GM20431 (cell line): Measurements from ENCODE around the gene NMT1.

Source experiments
- in situ Hi-C: fragments of 300-500 bp; cut with MseI, MboI; formaldehyde crosslinking; loops from one replicate; pipeline ENCODE4 v1.15.0; 2020; ENCODE audit warnings: low sequenced_read_pairs; ENCODE audit not compliant: unreplicated experiment

NMT1 gene

GRCh38 chr17:45146592-45146889 is 85.4 kb downstream of the NMT1 start:
- in situ Hi-C loops: no loop called here

GRCh38 chr17:45146890-45147580 is 85.9 kb downstream of the NMT1 start:
- in situ Hi-C loops: no loop called here

- in situ Hi-C loops: no loop called here
These were observed 86.6 kb downstream of the NMT1 start for GRCh38 chr17:45147581-45148182.

- in situ Hi-C loops: no loop called here
These were observed 87.3 kb downstream of the NMT1 start, which contains the start of gene HEXIM1 for GRCh38 chr17:45148183-45149036. TSS of gene HEXIM1 (plus strand) at chr17:45148475. CDS start at chr17:45149191, 716 bp downstream.

- in situ Hi-C loops: no loop called here
These were observed 88.0 kb downstream of the NMT1 start for GRCh38 chr17:45149037-45149668.

- in situ Hi-C loops: no loop called here
These were observed 88.8 kb downstream of the NMT1 start for GRCh38 chr17:45149669-45150664.

GRCh38 chr17:45150911-45151809 is 90.0 kb downstream of the NMT1 start:
- in situ Hi-C loops: no loop called here

- in situ Hi-C loops: no loop called here
These were observed 93.9 kb downstream of the NMT1 start for GRCh38 chr17:45155029-45155428.

- in situ Hi-C loops: no loop called here
These were observed 94.4 kb downstream of the NMT1 start for GRCh38 chr17:45155483-45155882.

- in situ Hi-C loops: no loop called here
These were observed 95.1 kb downstream of the NMT1 start for GRCh38 chr17:45156242-45156641.
